Measurements from ENCODE around the gene LRMDA. TPM values are rescaled to one million over a fixed set of nuclear protein-coding genes. Genes with fewer than 3 reads are reported as not detected.

Gene LRMDA
- total RNA-seq, 2 experiments from 2014 or later: not detected

DNA sequence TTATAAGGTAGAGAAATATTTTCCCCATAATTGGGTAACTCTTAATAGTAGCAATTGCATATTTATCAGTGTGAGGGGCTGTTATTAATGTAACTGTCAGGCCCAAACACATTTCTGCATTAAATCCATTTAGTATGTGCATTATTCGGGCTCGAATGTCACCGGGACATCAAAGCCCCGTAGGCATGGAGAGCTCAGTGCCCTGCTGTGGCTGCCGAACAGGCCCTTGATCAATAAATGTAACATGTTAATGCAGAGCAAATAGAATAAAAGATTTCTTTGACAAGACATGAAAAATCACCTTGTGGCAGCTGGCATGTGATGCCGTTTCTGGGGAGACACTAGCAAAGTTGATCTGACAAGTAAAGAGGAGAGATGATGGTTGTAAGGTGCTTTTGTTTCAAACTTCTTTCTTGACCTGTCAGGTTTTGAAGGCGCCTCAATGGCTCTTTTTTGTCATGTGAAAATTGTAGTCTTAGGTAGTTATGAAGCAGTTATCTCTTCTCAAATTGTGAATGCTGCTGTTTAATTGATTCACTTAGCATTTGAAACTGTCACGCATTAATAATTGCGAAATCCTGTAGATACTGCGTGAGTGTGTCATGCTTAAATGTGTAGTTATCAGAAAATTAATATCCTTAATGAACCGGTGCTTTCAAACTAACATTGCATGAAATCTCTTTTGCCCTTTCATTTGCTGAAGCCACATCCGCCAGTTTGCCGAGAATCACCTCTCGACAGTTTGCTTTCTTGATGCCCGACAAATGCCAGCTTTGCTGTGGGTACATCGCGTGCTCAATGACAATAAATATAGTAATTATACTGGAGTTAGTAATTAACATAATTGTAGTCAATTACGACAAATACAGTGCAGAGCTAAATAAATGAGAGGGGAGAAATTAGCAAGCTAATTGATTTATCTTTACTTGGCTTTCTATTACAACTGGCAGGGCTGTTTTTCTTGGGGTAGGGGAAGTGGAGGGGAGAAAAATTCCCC lies 19.5 kb downstream of the LRMDA start:
- Histone ChIP-seq H3K4me1 (ENCODE audit: insufficient read depth, low read length, poor library complexity, severe bottlenecking) (no peaks in the 10 kb centered on the region), H3K4me2 (ENCODE audit: low read length) (no peak overlapping the region), H3K79me2 (ENCODE audit: insufficient read depth, low read depth, low read length) (no peaks in the 10 kb centered on the region), H3K4me3 (ENCODE audit: low read depth, low read length, poor library complexity, severe bottlenecking) (no peak overlapping the region), H2AFZ (ENCODE audit: low read length) (no peak overlapping the region), H3K9me2 (ENCODE audit: insufficient read depth, low read length) (no peaks in the 10 kb centered on the region), H3K9me3 (ENCODE audit: low read length) (no peaks in the 10 kb centered on the region), H3K27ac (ENCODE audit: low read depth, low read length, poor library complexity, severe bottlenecking) (no peak overlapping the region), H3K36me3 (ENCODE audit: insufficient read depth, low read length) (no peaks in the 10 kb centered on the region), H4K20me1 (ENCODE audit: insufficient read depth, low read length) (no peaks in the 10 kb centered on the region)
- no peak for TF ChIP-seq EZH2phosphoT487 (IDR thresholded peaks at IDR 0.05; ENCODE audit: borderline replicate concordance, low read depth, low read length)
- TF ChIP-seq, protein P1, sequence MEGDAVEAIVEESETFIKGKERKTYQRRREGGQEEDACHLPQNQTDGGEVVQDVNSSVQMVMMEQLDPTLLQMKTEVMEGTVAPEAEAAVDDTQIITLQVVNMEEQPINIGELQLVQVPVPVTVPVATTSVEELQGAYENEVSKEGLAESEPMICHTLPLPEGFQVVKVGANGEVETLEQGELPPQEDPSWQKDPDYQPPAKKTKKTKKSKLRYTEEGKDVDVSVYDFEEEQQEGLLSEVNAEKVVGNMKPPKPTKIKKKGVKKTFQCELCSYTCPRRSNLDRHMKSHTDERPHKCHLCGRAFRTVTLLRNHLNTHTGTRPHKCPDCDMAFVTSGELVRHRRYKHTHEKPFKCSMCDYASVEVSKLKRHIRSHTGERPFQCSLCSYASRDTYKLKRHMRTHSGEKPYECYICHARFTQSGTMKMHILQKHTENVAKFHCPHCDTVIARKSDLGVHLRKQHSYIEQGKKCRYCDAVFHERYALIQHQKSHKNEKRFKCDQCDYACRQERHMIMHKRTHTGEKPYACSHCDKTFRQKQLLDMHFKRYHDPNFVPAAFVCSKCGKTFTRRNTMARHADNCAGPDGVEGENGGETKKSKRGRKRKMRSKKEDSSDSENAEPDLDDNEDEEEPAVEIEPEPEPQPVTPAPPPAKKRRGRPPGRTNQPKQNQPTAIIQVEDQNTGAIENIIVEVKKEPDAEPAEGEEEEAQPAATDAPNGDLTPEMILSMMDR (conservative IDR thresholded peaks at IDR 0.05; ENCODE audit: low read length): no peak
- ChIA-PET POLR2A (no interaction called here), CTCF (ENCODE audit: unreplicated experiment) (no interaction called here)
- DNase-seq (ENCODE audit: low spot score): no peak
- no TSS peak for BruUV-seq (replicated peaks)
- intact Hi-C loops (cut with micrococcal nuclease; ENCODE audit: unreplicated experiment): no loop called here

DNA sequence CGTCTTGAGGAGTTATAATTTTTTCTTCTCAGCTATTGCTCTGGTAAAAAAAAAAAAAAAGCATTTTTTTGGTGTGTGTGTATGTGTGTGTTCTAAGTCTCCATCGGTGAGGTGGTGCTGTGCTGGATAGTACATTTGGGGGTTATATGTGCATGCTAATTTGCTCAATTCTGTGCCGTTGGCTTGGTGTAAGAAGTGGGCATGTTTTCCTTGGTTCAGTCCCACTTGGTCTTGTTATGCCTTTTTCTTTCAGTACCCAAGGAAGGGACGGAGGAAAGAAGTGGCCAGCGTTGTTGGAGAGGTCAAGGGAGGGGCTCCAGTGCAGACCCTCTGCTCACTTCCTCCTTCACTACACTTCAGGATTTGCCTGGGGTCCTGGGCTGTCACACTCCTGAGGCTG lies 20.4 kb downstream of the LRMDA start:
- intact Hi-C loops (cut with micrococcal nuclease; ENCODE audit: unreplicated experiment): no loop called here
- H4K20me1 ChIP-seq (ENCODE audit: insufficient read depth, low read length): no peaks in the 10 kb centered on the region
- H3K36me3 ChIP-seq (ENCODE audit: insufficient read depth, low read length): no peaks in the 10 kb centered on the region
- H3K4me3 ChIP-seq (ENCODE audit: low read depth, low read length, poor library complexity, severe bottlenecking): no peak overlapping the region
- no peak overlapping the region for H3K27ac ChIP-seq (ENCODE audit: low read depth, low read length, poor library complexity, severe bottlenecking)
- BruUV-seq (replicated peaks): no TSS peak
- H3K4me2 ChIP-seq (ENCODE audit: low read length): no peak overlapping the region
- H3K9me3 ChIP-seq (ENCODE audit: low read length): no peaks in the 10 kb centered on the region
- ChIA-PET CTCF (ENCODE audit: unreplicated experiment) (no interaction called here), POLR2A (no interaction called here)
- H2AFZ ChIP-seq (ENCODE audit: low read length): no peak overlapping the region
- H3K79me2 ChIP-seq (ENCODE audit: insufficient read depth, low read depth, low read length): no peaks in the 10 kb centered on the region
- TF ChIP-seq, protein P1 (conservative IDR thresholded peaks at IDR 0.05; ENCODE audit: low read length): no peak
- TF ChIP-seq EZH2phosphoT487 (IDR thresholded peaks at IDR 0.05; ENCODE audit: borderline replicate concordance, low read depth, low read length): no peak
- DNase-seq (ENCODE audit: low spot score): no peak
- H3K4me1 ChIP-seq (ENCODE audit: insufficient read depth, low read length, poor library complexity, severe bottlenecking): no peaks in the 10 kb centered on the region
- H3K9me2 ChIP-seq (ENCODE audit: insufficient read depth, low read length): no peaks in the 10 kb centered on the region

DNA sequence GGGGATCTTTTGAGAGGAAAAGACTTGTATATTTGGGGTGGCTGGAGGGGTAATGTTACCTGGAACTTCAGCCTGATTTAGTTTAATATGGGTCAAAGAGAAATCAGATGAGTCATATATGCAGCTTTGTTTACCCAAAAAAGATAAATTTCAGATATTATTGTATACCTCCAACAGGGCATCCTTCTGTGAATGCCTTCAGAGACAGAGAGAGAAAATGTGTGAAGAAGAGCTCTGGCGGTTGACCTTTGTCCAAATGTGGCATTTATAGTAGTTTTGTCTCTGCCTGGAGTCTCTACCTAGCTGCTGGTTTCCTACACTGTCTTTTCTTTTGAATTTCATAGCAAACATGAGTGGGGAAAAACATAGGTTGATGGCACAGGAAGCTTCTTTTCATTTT lies 21.6 kb downstream of the LRMDA start:
- ChIA-PET CTCF (ENCODE audit: unreplicated experiment) (no interaction called here), POLR2A (no interaction called here)
- Histone ChIP-seq H3K27ac (ENCODE audit: low read depth, low read length, poor library complexity, severe bottlenecking) (no peak overlapping the region), H3K4me3 (ENCODE audit: low read depth, low read length, poor library complexity, severe bottlenecking) (no peak overlapping the region), H3K36me3 (ENCODE audit: insufficient read depth, low read length) (no peaks in the 10 kb centered on the region), H3K9me3 (ENCODE audit: low read length) (no peaks in the 10 kb centered on the region), H3K79me2 (ENCODE audit: insufficient read depth, low read depth, low read length) (no peaks in the 10 kb centered on the region), H2AFZ (ENCODE audit: low read length) (no peak overlapping the region), H3K4me2 (ENCODE audit: low read length) (no peak overlapping the region), H3K9me2 (ENCODE audit: insufficient read depth, low read length) (no peaks in the 10 kb centered on the region), H4K20me1 (ENCODE audit: insufficient read depth, low read length) (no peaks in the 10 kb centered on the region), H3K4me1 (ENCODE audit: insufficient read depth, low read length, poor library complexity, severe bottlenecking) (no peaks in the 10 kb centered on the region)
- no peak for DNase-seq (ENCODE audit: low spot score)
- no peak for TF ChIP-seq EZH2phosphoT487 (IDR thresholded peaks at IDR 0.05; ENCODE audit: borderline replicate concordance, low read depth, low read length)
- TF ChIP-seq, protein P1 (conservative IDR thresholded peaks at IDR 0.05; ENCODE audit: low read length): no peak
- no TSS peak for BruUV-seq (replicated peaks)
- intact Hi-C loops (cut with micrococcal nuclease; ENCODE audit: unreplicated experiment): no loop called here

All from OCI-LY7 (cell line).